ENCODE measurements around the gene CIAPIN1.
"Not testable (repeated sequence)": the region's sequence is repeated elsewhere in the genome, so short reads cannot be mapped to it uniquely, and the experiment has no call there.

The CIAPIN1 gene

GRCh38 chr16:57407521-57408353 lies 39.4 kb downstream of the CIAPIN1 start:
- Histone ChIP-seq H3K27me3 (ENCODE audit: control insufficient read depth in 5 of 5, insufficient read depth in 4 of 5, low read length in 5 of 5) (peaks cover 0 to 3% (median 0%) of the 10 kb centered on the region in 5 donors), H3K27ac (ENCODE audit: low read depth, low read length) (no peak overlapping the region), H3K9me3 (ENCODE audit: control insufficient read depth in 5 of 5, low read length in 5 of 5) (no peaks in the 10 kb centered on the region), H3K4me3 (ENCODE audit: low read depth in 1 of 5, low read length in 5 of 5) (no peak overlapping the region), H3K36me3 (ENCODE audit: control insufficient read depth in 5 of 5, insufficient read depth in 5 of 5, low read length in 5 of 5) (no peaks in the 10 kb centered on the region), H3K9ac (ENCODE audit: low read length in 5 of 5) (no peak overlapping the region), H3K4me1 (ENCODE audit: control insufficient read depth in 5 of 5, insufficient read depth in 5 of 5, low read length in 5 of 5) (peaks cover 5 to 44% (median 24%) of the 10 kb centered on the region in 5 donors)

GRCh38 chr16:57406881-57407280 lies 40.3 kb downstream of the CIAPIN1 start:
- H3K27ac ChIP-seq (ENCODE audit: low read depth, low read length) = no peak overlapping the region
- H3K27me3 ChIP-seq (ENCODE audit: control insufficient read depth in 5 of 5, insufficient read depth in 4 of 5, low read length in 5 of 5) = peaks cover 0 to 3% (median 0%) of the 10 kb centered on the region in 5 donors
- no peaks in the 10 kb centered on the region for H3K9me3 ChIP-seq (ENCODE audit: control insufficient read depth in 5 of 5, low read length in 5 of 5)
- no peaks in the 10 kb centered on the region for H3K36me3 ChIP-seq (ENCODE audit: control insufficient read depth in 5 of 5, insufficient read depth in 5 of 5, low read length in 5 of 5)
- no peak overlapping the region for H3K4me3 ChIP-seq (ENCODE audit: low read depth in 1 of 5, low read length in 5 of 5)
- H3K9ac ChIP-seq (ENCODE audit: low read length in 5 of 5) = no peak overlapping the region
- H3K4me1 ChIP-seq (ENCODE audit: control insufficient read depth in 5 of 5, insufficient read depth in 5 of 5, low read length in 5 of 5) = peaks cover 5 to 44% (median 24%) of the 10 kb centered on the region in 5 donors

- no peak overlapping the region for H3K4me3 ChIP-seq (ENCODE audit: low read depth in 1 of 5, low read length in 5 of 5)
- no peaks in the 10 kb centered on the region for H3K36me3 ChIP-seq (ENCODE audit: control insufficient read depth in 5 of 5, insufficient read depth in 5 of 5, low read length in 5 of 5)
- peaks cover 5 to 28% (median 9%) of the 10 kb centered on the region in 5 donors for H3K4me1 ChIP-seq (ENCODE audit: control insufficient read depth in 5 of 5, insufficient read depth in 5 of 5, low read length in 5 of 5)
These were observed 42.1 kb downstream of the CIAPIN1 start for GRCh38 chr16:57405097-57405496.

GRCh38 chr16:57403965-57404817 lies 43.0 kb downstream of the CIAPIN1 start, which contains the start of gene CCL17:
CCL17 (plus strand) TSS chr16:57404767; CDS start chr16:57413933, 9,166 bp downstream.
- Histone ChIP-seq H3K27me3 (ENCODE audit: control insufficient read depth in 5 of 5, insufficient read depth in 4 of 5, low read length in 5 of 5) (no peaks in the 10 kb centered on the region), H3K4me1 (ENCODE audit: control insufficient read depth in 5 of 5, insufficient read depth in 5 of 5, low read length in 5 of 5) (peaks cover 0 to 19% (median 0%) of the 10 kb centered on the region in 5 donors), H3K4me3 (ENCODE audit: low read depth in 1 of 5, low read length in 5 of 5) (no peak within 1 kb of the TSS), H3K9ac (ENCODE audit: low read length in 5 of 5) (no peak within 1 kb of the TSS), H3K36me3 (ENCODE audit: control insufficient read depth in 5 of 5, insufficient read depth in 5 of 5, low read length in 5 of 5) (no peaks in the 10 kb centered on the region), H3K27ac (ENCODE audit: low read depth, low read length) (no peak within 1 kb of the TSS), H3K9me3 (ENCODE audit: control insufficient read depth in 5 of 5, low read length in 5 of 5) (no peaks in the 10 kb centered on the region)

More at GRCh38 chr16:57405097-57405496, 42.1 kb downstream of the CIAPIN1 start:
- H3K9me3 ChIP-seq (ENCODE audit: control insufficient read depth in 5 of 5, low read length in 5 of 5) = no peaks in the 10 kb centered on the region
- no peak overlapping the region for H3K9ac ChIP-seq (ENCODE audit: low read length in 5 of 5)
- no peak overlapping the region for H3K27ac ChIP-seq (ENCODE audit: low read depth, low read length)
- peaks cover 0 to under 1% (median 0%) of the 10 kb centered on the region in 5 donors for H3K27me3 ChIP-seq (ENCODE audit: control insufficient read depth in 5 of 5, insufficient read depth in 4 of 5, low read length in 5 of 5)

GRCh38 chr16:57401943-57402640 lies 45.1 kb downstream of the CIAPIN1 start:
- Histone ChIP-seq H3K36me3 (ENCODE audit: control insufficient read depth in 5 of 5, insufficient read depth in 5 of 5, low read length in 5 of 5) (no peaks in the 10 kb centered on the region), H3K4me3 (ENCODE audit: low read depth in 1 of 5, low read length in 5 of 5) (no peak overlapping the region), H3K9ac (ENCODE audit: low read length in 5 of 5) (no peak overlapping the region), H3K9me3 (ENCODE audit: control insufficient read depth in 5 of 5, low read length in 5 of 5) (no peaks in the 10 kb centered on the region), H3K4me1 (ENCODE audit: control insufficient read depth in 5 of 5, insufficient read depth in 5 of 5, low read length in 5 of 5) (peaks cover 0 to 6% (median 0%) of the 10 kb centered on the region in 5 donors), H3K27me3 (ENCODE audit: control insufficient read depth in 5 of 5, insufficient read depth in 4 of 5, low read length in 5 of 5) (no peaks in the 10 kb centered on the region), H3K27ac (ENCODE audit: low read depth, low read length) (no peak overlapping the region)

GRCh38 chr16:57397493-57397892 lies 49.7 kb downstream of the CIAPIN1 start:
- H3K9ac ChIP-seq (ENCODE audit: low read length in 5 of 5); H3K9me3 ChIP-seq (ENCODE audit: control insufficient read depth in 5 of 5, low read length in 5 of 5); H3K27ac ChIP-seq (ENCODE audit: low read depth, low read length); H3K4me3 ChIP-seq (ENCODE audit: low read depth in 1 of 5, low read length in 5 of 5); H3K4me1 ChIP-seq (ENCODE audit: control insufficient read depth in 5 of 5, insufficient read depth in 5 of 5, low read length in 5 of 5); H3K27me3 ChIP-seq (ENCODE audit: control insufficient read depth in 5 of 5, insufficient read depth in 4 of 5, low read length in 5 of 5); H3K36me3 ChIP-seq (ENCODE audit: control insufficient read depth in 5 of 5, insufficient read depth in 5 of 5, low read length in 5 of 5): not testable (repeated sequence)

GRCh38 chr16:57396786-57397185 lies 50.4 kb downstream of the CIAPIN1 start:
- Histone ChIP-seq H3K36me3 (ENCODE audit: control insufficient read depth in 5 of 5, insufficient read depth in 5 of 5, low read length in 5 of 5) (no peaks in the 10 kb centered on the region), H3K4me1 (ENCODE audit: control insufficient read depth in 5 of 5, insufficient read depth in 5 of 5, low read length in 5 of 5) (peaks cover 0 to 6% (median 0%) of the 10 kb centered on the region in 5 donors), H3K9ac (ENCODE audit: low read length in 5 of 5) (no peak overlapping the region), H3K4me3 (ENCODE audit: low read depth in 1 of 5, low read length in 5 of 5) (no peak overlapping the region), H3K9me3 (ENCODE audit: control insufficient read depth in 5 of 5, low read length in 5 of 5) (no peaks in the 10 kb centered on the region), H3K27ac (ENCODE audit: low read depth, low read length) (no peak overlapping the region), H3K27me3 (ENCODE audit: control insufficient read depth in 5 of 5, insufficient read depth in 4 of 5, low read length in 5 of 5) (no peaks in the 10 kb centered on the region)

GRCh38 chr16:57395026-57395425 lies 52.2 kb downstream of the CIAPIN1 start:
- no peaks in the 10 kb centered on the region for H3K36me3 ChIP-seq (ENCODE audit: control insufficient read depth in 5 of 5, insufficient read depth in 5 of 5, low read length in 5 of 5)
- H3K9me3 ChIP-seq (ENCODE audit: control insufficient read depth in 5 of 5, low read length in 5 of 5) = no peaks in the 10 kb centered on the region
- H3K27me3 ChIP-seq (ENCODE audit: control insufficient read depth in 5 of 5, insufficient read depth in 4 of 5, low read length in 5 of 5) = no peaks in the 10 kb centered on the region
- no peak overlapping the region for H3K4me3 ChIP-seq (ENCODE audit: low read depth in 1 of 5, low read length in 5 of 5)
- H3K4me1 ChIP-seq (ENCODE audit: control insufficient read depth in 5 of 5, insufficient read depth in 5 of 5, low read length in 5 of 5) = peaks cover 0 to 20% (median 0%) of the 10 kb centered on the region in 5 donors
- H3K9ac ChIP-seq (ENCODE audit: low read length in 5 of 5) = no peak overlapping the region
- no peak overlapping the region for H3K27ac ChIP-seq (ENCODE audit: low read depth, low read length)

- no peaks in the 10 kb centered on the region for H3K9me3 ChIP-seq (ENCODE audit: control insufficient read depth in 5 of 5, low read length in 5 of 5)
- no peak overlapping the region for H3K27ac ChIP-seq (ENCODE audit: low read depth, low read length)
- peaks cover 0 to 24% (median 0%) of the 10 kb centered on the region in 5 donors for H3K4me1 ChIP-seq (ENCODE audit: control insufficient read depth in 5 of 5, insufficient read depth in 5 of 5, low read length in 5 of 5)
- no peak overlapping the region for H3K9ac ChIP-seq (ENCODE audit: low read length in 5 of 5)
- H3K36me3 ChIP-seq (ENCODE audit: control insufficient read depth in 5 of 5, insufficient read depth in 5 of 5, low read length in 5 of 5) = no peaks in the 10 kb centered on the region
- H3K27me3 ChIP-seq (ENCODE audit: control insufficient read depth in 5 of 5, insufficient read depth in 4 of 5, low read length in 5 of 5) = no peaks in the 10 kb centered on the region
- H3K4me3 ChIP-seq (ENCODE audit: low read depth in 1 of 5, low read length in 5 of 5) = no peak overlapping the region
These were observed 52.7 kb downstream of the CIAPIN1 start for GRCh38 chr16:57394444-57394843.

Data from subcutaneous abdominal adipose tissue (tissue), 5 donors.